HEK293 (cell line): ENCODE results near the gene RAB40C.
A peak's percentile ranks its signal among the peaks of the same experiment; 100 is the strongest.

Experiments used
- CTCF ChIA-PET: fragments of 350-600 bp; formaldehyde crosslinking; extraction: SDS; loops from one replicate; lab custom pipeline; 2021; ENCODE audit warnings: antibody characterized with exemption; lab: Yijun Ruan, JAX
- POLR2A ChIA-PET: fragments of 300-600 bp; formaldehyde crosslinking; extraction: SDS; loops from one replicate; lab custom pipeline; 2020; ENCODE audit warnings: antibody characterized with exemption, inconsistent platforms; lab: Yijun Ruan, JAX
- H3K27ac ChIP-seq: fragments of 200-500 bp; sonication (Bioruptor generic); 2 replicates; pipeline ENCODE4 v1.5.1; 2014; ENCODE audit warnings: low read depth, low read length, control low read depth, inconsistent platforms; ENCODE audit errors: extremely low read depth
- H3K36me3 ChIP-seq, 2 experiments: fragments of 200-500 bp in 1 of 2; sonication (Bioruptor generic) in 1 of 2; 1 replicate in 1 of 2; 2 replicates in 1 of 2; pipeline ENCODE4 v1.5.1; 2014 to 2017; ENCODE audit warnings: inconsistent platforms in 2 of 2, low read length in 2 of 2; ENCODE audit not compliant: control insufficient read depth in 2 of 2, insufficient read depth in 1 of 2
- H3K4me1 ChIP-seq: fragments of 200-500 bp; sonication (Bioruptor generic); 2 replicates; pipeline ENCODE4 v1.5.1; 2014; ENCODE audit warnings: mild to moderate bottlenecking, low read length, inconsistent platforms; ENCODE audit not compliant: control insufficient read depth, insufficient read depth
- H3K4me3 ChIP-seq: 2 replicates; pipeline ENCODE4 v1.5.1; 2011; ENCODE audit warnings: low read depth, mild to moderate bottlenecking, control low read depth, low read length, moderate library complexity
- H3K9me3 ChIP-seq: fragments of 200-500 bp; sonication (Bioruptor generic); 2 replicates; pipeline ENCODE4 v1.5.1; 2014; ENCODE audit warnings: low read depth, low read length, inconsistent platforms; ENCODE audit not compliant: control insufficient read depth, insufficient read depth
- GLIS2 ChIP-seq: fragments of 450-650 bp; formaldehyde crosslinking; IDR thresholded peaks from 2 replicates; pipeline ENCODE4 v1.5.1; 2016; ENCODE audit warnings: missing biosample characterization, missing genetic modification characterization
- KLF10 ChIP-seq: fragments of 450-650 bp; IDR thresholded peaks from 2 replicates; pipeline ENCODE4 v1.5.1; 2018; ENCODE audit warnings: missing biosample characterization, mild to moderate bottlenecking, missing genetic modification characterization
- KLF16 ChIP-seq: fragments of 450-650 bp; formaldehyde crosslinking; IDR thresholded peaks from 2 replicates; pipeline ENCODE4 v1.5.1; 2017; ENCODE audit warnings: missing biosample characterization, missing genetic modification characterization
- MYNN ChIP-seq: fragments of 450-650 bp; formaldehyde crosslinking; IDR thresholded peaks from 2 replicates; pipeline ENCODE4 v1.5.1; 2016; ENCODE audit warnings: missing biosample characterization, missing genetic modification characterization, borderline replicate concordance
- MZF1 ChIP-seq: fragments of 450-650 bp; formaldehyde crosslinking; IDR thresholded peaks from 2 replicates; pipeline ENCODE4 v1.5.1; 2017; ENCODE audit warnings: missing biosample characterization, missing genetic modification characterization, borderline replicate concordance
- OVOL3 ChIP-seq: fragments of 450-650 bp; formaldehyde crosslinking; IDR thresholded peaks from 2 replicates; pipeline ENCODE4 v1.5.1; 2016; ENCODE audit warnings: missing biosample characterization, missing genetic modification characterization
- SCRT1 ChIP-seq: fragments of 450-650 bp; formaldehyde crosslinking; IDR thresholded peaks from 2 replicates; pipeline ENCODE4 v1.5.1; 2016; ENCODE audit warnings: missing biosample characterization, missing genetic modification characterization, borderline replicate concordance
- ZBTB20 ChIP-seq: fragments of 450-650 bp; formaldehyde crosslinking; IDR thresholded peaks from 2 replicates; pipeline ENCODE4 v1.5.1; 2016; ENCODE audit warnings: missing biosample characterization, missing genetic modification characterization
- ZEB2 ChIP-seq: fragments of 450-650 bp; formaldehyde crosslinking; IDR thresholded peaks from 2 replicates; pipeline ENCODE4 v1.5.1; 2016; ENCODE audit warnings: missing biosample characterization, missing genetic modification characterization
- ZNF16 ChIP-seq: fragments of 450-650 bp; formaldehyde crosslinking; IDR thresholded peaks from 2 replicates; pipeline ENCODE4 v1.5.1; 2016; ENCODE audit warnings: low read depth, missing biosample characterization, missing genetic modification characterization
- ZNF292 ChIP-seq: fragments of 450-650 bp; formaldehyde crosslinking; IDR thresholded peaks from 2 replicates; pipeline ENCODE4 v1.5.1; 2016; ENCODE audit warnings: low read depth, missing biosample characterization, missing genetic modification characterization, borderline replicate concordance
- ZNF433 ChIP-seq: fragments of 450-650 bp; formaldehyde crosslinking; IDR thresholded peaks from 2 replicates; pipeline ENCODE4 v1.5.1; 2016; ENCODE audit warnings: missing biosample characterization, missing genetic modification characterization, low read depth
- ZNF670 ChIP-seq: fragments of 450-650 bp; formaldehyde crosslinking; IDR thresholded peaks from 2 replicates; pipeline ENCODE4 v1.5.1; 2016; ENCODE audit warnings: missing biosample characterization, missing genetic modification characterization, low read depth
- TF ChIP-seq, protein P1 (sequence below): fragments of 450-650 bp; formaldehyde crosslinking; IDR thresholded peaks from 2 replicates; pipeline ENCODE4 v1.5.1; 2016; ENCODE audit warnings: missing biosample characterization, missing genetic modification characterization, low read depth
- TF ChIP-seq, protein P2 (sequence below): fragments of 450-650 bp; formaldehyde crosslinking; IDR thresholded peaks from 2 replicates; pipeline ENCODE4 v1.5.1; 2016; ENCODE audit warnings: missing biosample characterization, missing genetic modification characterization
- TF ChIP-seq, protein P3 (sequence below): fragments of 450-650 bp; formaldehyde crosslinking; IDR thresholded peaks from 2 replicates; pipeline ENCODE4 v1.5.1; 2016; ENCODE audit warnings: missing biosample characterization, missing genetic modification characterization, borderline replicate concordance
- TF ChIP-seq, protein P4 (sequence below): fragments of 450-650 bp; formaldehyde crosslinking; IDR thresholded peaks from 2 replicates; pipeline ENCODE4 v1.5.1; 2016; ENCODE audit warnings: missing biosample characterization, missing genetic modification characterization
- TF ChIP-seq, protein P5 (sequence below): fragments of 450-650 bp; formaldehyde crosslinking; IDR thresholded peaks from 2 replicates; pipeline ENCODE4 v1.5.1; 2016; ENCODE audit warnings: missing biosample characterization, missing genetic modification characterization

RAB40C gene

DNA sequence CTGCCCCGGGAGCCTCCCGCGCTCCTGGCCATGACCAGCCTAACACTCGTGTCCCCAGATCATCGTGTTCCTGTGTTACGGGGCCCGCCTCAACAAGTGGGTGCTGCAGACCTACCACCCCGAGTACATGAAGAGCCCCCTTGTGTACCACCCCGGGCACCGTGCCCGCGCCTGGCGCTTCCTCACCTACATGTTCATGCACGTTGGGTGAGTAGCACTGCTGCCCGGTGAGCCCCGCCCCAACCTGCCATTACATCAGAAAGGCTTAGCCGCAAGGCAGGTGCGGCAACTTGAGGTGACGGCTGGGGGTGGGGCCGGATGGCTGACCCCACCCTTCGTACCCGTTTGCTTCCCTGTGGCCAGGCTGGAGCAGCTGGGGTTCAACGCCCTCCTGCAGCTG lies 87.0 kb downstream of the RAB40C start (continued):
- TF ChIP-seq, protein P1, sequence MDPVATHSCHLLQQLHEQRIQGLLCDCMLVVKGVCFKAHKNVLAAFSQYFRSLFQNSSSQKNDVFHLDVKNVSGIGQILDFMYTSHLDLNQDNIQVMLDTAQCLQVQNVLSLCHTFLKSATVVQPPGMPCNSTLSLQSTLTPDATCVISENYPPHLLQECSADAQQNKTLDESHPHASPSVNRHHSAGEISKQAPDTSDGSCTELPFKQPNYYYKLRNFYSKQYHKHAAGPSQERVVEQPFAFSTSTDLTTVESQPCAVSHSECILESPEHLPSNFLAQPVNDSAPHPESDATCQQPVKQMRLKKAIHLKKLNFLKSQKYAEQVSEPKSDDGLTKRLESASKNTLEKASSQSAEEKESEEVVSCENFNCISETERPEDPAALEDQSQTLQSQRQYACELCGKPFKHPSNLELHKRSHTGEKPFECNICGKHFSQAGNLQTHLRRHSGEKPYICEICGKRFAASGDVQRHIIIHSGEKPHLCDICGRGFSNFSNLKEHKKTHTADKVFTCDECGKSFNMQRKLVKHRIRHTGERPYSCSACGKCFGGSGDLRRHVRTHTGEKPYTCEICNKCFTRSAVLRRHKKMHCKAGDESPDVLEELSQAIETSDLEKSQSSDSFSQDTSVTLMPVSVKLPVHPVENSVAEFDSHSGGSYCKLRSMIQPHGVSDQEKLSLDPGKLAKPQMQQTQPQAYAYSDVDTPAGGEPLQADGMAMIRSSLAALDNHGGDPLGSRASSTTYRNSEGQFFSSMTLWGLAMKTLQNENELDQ (tag by site-specific recombination), result no peak
- no peak for TF ChIP-seq KLF10 (tag by site-specific recombination)
- TF ChIP-seq ZBTB20, result no peak
- TF ChIP-seq, protein P2, sequence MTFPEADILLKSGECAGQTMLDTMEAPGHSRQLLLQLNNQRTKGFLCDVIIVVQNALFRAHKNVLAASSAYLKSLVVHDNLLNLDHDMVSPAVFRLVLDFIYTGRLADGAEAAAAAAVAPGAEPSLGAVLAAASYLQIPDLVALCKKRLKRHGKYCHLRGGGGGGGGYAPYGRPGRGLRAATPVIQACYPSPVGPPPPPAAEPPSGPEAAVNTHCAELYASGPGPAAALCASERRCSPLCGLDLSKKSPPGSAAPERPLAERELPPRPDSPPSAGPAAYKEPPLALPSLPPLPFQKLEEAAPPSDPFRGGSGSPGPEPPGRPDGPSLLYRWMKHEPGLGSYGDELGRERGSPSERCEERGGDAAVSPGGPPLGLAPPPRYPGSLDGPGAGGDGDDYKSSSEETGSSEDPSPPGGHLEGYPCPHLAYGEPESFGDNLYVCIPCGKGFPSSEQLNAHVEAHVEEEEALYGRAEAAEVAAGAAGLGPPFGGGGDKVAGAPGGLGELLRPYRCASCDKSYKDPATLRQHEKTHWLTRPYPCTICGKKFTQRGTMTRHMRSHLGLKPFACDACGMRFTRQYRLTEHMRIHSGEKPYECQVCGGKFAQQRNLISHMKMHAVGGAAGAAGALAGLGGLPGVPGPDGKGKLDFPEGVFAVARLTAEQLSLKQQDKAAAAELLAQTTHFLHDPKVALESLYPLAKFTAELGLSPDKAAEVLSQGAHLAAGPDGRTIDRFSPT (tag by site-specific recombination), result peak; percentile 94
- TF ChIP-seq ZNF292 (tag by site-specific recombination), result no peak
- no peak for TF ChIP-seq KLF16
- TF ChIP-seq MYNN (tag by site-specific recombination), result no peak
- TF ChIP-seq, protein P3, sequence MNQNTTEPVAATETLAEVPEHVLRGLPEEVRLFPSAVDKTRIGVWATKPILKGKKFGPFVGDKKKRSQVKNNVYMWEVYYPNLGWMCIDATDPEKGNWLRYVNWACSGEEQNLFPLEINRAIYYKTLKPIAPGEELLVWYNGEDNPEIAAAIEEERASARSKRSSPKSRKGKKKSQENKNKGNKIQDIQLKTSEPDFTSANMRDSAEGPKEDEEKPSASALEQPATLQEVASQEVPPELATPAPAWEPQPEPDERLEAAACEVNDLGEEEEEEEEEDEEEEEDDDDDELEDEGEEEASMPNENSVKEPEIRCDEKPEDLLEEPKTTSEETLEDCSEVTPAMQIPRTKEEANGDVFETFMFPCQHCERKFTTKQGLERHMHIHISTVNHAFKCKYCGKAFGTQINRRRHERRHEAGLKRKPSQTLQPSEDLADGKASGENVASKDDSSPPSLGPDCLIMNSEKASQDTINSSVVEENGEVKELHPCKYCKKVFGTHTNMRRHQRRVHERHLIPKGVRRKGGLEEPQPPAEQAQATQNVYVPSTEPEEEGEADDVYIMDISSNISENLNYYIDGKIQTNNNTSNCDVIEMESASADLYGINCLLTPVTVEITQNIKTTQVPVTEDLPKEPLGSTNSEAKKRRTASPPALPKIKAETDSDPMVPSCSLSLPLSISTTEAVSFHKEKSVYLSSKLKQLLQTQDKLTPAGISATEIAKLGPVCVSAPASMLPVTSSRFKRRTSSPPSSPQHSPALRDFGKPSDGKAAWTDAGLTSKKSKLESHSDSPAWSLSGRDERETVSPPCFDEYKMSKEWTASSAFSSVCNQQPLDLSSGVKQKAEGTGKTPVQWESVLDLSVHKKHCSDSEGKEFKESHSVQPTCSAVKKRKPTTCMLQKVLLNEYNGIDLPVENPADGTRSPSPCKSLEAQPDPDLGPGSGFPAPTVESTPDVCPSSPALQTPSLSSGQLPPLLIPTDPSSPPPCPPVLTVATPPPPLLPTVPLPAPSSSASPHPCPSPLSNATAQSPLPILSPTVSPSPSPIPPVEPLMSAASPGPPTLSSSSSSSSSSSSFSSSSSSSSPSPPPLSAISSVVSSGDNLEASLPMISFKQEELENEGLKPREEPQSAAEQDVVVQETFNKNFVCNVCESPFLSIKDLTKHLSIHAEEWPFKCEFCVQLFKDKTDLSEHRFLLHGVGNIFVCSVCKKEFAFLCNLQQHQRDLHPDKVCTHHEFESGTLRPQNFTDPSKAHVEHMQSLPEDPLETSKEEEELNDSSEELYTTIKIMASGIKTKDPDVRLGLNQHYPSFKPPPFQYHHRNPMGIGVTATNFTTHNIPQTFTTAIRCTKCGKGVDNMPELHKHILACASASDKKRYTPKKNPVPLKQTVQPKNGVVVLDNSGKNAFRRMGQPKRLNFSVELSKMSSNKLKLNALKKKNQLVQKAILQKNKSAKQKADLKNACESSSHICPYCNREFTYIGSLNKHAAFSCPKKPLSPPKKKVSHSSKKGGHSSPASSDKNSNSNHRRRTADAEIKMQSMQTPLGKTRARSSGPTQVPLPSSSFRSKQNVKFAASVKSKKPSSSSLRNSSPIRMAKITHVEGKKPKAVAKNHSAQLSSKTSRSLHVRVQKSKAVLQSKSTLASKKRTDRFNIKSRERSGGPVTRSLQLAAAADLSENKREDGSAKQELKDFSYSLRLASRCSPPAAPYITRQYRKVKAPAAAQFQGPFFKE (tag by site-specific recombination), result no peak
- TF ChIP-seq, all 188 proteins: peak for 7

DNA sequence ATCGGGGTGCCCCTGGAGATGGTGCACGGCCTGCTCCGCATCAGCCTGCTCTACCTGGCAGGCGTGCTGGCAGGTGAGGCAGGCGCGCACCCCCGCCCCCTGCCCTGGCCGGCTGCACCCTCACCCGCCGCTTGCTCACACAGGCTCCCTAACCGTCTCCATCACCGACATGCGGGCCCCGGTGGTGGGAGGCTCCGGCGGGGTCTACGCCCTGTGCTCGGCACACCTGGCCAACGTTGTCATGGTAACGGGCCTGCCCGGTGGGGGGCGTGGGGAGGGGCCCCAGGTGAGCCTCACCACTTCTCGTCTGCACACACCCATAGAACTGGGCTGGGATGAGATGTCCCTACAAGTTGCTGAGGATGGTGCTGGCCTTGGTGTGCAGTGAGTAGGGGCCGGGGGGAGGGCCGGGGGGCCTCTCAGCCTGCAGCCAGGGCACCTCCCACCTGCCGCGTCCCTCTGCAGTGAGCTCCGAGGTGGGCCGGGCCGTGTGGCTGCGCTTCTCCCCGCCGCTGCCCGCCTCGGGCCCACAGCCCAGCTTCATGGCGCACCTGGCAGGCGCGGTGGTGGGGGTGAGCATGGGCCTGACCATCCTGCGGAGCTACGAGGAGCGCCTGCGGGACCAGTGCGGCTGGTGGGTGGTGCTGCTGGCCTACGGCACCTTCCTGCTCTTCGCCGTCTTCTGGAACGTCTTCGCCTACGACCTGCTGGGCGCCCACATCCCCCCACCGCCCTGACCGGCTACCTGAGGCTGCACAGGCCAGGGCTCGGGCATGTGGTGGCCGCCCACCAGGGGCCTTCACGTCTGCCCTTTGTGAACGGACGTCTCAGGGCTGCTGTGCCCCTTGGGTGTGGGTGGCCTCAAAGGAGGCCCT lies 87.7 kb downstream of the RAB40C start:
- H3K27ac ChIP-seq, result no peak overlapping the region
- ChIA-PET CTCF (interaction anchor here (1.1 to 1.7 kb wide), 2 partner anchors 9 to 11 kb away, joined by 4 to 6 read pairs; partner anchors contain the start of gene RHOT2), POLR2A (interaction anchor here (1.6 to 2.6 kb wide), 3 partner anchors 10 to 13 kb away, joined by 4 to 10 read pairs (median 10); partner anchors contain the start of genes RHOT2 and WDR24)
- H3K9me3 ChIP-seq, result no peaks in the 10 kb centered on the region
- peaks cover 3 to 44% of the 10 kb centered on the region in 2 experiments; a peak in 1 of 3 replicates for H3K36me3 ChIP-seq
- no peak overlapping the region for H3K4me3 ChIP-seq
- H3K4me1 ChIP-seq, result peaks cover 14% of the 10 kb centered on the region; the same call in 1 of the 2 replicates
- TF ChIP-seq ZNF433 (tag by site-specific recombination), result no peak
- 0 out of 2 replicates have a peak, but pooled peaks have one; percentile 30 for TF ChIP-seq GLIS2 (tag by site-specific recombination)
- TF ChIP-seq, protein P4, sequence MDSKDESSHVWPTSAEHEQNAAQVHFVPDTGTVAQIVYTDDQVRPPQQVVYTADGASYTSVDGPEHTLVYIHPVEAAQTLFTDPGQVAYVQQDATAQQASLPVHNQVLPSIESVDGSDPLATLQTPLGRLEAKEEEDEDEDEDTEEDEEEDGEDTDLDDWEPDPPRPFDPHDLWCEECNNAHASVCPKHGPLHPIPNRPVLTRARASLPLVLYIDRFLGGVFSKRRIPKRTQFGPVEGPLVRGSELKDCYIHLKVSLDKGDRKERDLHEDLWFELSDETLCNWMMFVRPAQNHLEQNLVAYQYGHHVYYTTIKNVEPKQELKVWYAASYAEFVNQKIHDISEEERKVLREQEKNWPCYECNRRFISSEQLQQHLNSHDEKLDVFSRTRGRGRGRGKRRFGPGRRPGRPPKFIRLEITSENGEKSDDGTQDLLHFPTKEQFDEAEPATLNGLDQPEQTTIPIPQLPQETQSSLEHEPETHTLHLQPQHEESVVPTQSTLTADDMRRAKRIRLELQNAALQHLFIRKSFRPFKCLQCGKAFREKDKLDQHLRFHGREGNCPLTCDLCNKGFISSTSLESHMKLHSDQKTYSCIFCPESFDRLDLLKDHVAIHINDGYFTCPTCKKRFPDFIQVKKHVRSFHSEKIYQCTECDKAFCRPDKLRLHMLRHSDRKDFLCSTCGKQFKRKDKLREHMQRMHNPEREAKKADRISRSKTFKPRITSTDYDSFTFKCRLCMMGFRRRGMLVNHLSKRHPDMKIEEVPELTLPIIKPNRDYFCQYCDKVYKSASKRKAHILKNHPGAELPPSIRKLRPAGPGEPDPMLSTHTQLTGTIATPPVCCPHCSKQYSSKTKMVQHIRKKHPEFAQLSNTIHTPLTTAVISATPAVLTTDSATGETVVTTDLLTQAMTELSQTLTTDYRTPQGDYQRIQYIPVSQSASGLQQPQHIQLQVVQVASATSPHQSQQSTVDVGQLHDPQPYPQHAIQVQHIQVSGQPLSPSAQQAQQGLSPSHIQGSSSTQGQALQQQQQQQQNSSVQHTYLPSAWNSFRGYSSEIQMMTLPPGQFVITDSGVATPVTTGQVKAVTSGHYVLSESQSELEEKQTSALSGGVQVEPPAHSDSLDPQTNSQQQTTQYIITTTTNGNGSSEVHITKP, result no peak
- no peak for TF ChIP-seq ZNF670
- TF ChIP-seq SCRT1 (tag by site-specific recombination), result no peak
- peak; percentile 37; the same call in 1 of the 2 replicates for TF ChIP-seq ZEB2
- TF ChIP-seq, protein P5, sequence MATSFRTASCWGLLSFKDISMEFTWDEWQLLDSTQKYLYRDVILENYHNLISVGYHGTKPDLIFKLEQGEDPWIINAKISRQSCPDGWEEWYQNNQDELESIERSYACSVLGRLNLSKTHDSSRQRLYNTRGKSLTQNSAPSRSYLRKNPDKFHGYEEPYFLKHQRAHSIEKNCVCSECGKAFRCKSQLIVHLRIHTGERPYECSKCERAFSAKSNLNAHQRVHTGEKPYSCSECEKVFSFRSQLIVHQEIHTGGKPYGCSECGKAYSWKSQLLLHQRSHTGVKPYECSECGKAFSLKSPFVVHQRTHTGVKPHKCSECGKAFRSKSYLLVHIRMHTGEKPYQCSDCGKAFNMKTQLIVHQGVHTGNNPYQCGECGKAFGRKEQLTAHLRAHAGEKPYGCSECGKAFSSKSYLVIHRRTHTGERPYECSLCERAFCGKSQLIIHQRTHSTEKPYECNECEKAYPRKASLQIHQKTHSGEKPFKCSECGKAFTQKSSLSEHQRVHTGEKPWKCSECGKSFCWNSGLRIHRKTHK (tag by site-specific recombination), result no peak
- no peak for TF ChIP-seq OVOL3
- no peak for TF ChIP-seq ZNF16
- no peak for TF ChIP-seq ZBTB20
- TF ChIP-seq MYNN (tag by site-specific recombination), result no peak
- TF ChIP-seq MZF1 (tag by site-specific recombination), result no peak
